Measurements from ENCODE around the gene SLC25A21. TPM values are rescaled to one million over a fixed set of nuclear protein-coding genes. Genes with fewer than 3 reads are reported as not detected.

Gene SLC25A21
- total RNA-seq, 4 donors from 2014 or later = 2.0 TPM; not detected in 3

DNA sequence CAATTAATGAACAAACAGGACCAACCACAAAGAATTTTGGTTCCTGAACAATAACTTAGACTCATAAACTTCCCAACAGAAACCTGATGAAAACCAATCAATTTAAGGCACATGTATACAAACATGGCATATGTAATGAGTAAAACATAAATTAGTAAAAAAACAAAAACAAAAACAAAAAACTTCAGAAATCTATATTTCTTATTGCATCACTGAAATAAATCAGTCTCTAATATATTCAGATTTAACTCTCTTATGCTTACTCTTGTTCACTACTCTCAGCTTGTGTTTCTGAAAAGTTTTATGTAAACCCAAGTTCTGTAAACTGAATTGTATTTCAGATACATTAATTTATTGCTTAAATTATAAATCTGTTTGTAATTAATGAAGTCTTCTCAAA, 233.7 kb downstream of the SLC25A21 start:
- H3K4me1 ChIP-seq = no peaks in the 10 kb centered on the region
- no peak for DNase-seq (ENCODE audit: low spot score in 2 of 2)
- H3K4me3 ChIP-seq = no peak overlapping the region
- no peaks in the 10 kb centered on the region for H3K27me3 ChIP-seq
- H3K9me3 ChIP-seq = no peaks in the 10 kb centered on the region
- H3K36me3 ChIP-seq = no peaks in the 10 kb centered on the region
- no peak overlapping the region for H3K27ac ChIP-seq
- TF ChIP-seq, protein P1, sequence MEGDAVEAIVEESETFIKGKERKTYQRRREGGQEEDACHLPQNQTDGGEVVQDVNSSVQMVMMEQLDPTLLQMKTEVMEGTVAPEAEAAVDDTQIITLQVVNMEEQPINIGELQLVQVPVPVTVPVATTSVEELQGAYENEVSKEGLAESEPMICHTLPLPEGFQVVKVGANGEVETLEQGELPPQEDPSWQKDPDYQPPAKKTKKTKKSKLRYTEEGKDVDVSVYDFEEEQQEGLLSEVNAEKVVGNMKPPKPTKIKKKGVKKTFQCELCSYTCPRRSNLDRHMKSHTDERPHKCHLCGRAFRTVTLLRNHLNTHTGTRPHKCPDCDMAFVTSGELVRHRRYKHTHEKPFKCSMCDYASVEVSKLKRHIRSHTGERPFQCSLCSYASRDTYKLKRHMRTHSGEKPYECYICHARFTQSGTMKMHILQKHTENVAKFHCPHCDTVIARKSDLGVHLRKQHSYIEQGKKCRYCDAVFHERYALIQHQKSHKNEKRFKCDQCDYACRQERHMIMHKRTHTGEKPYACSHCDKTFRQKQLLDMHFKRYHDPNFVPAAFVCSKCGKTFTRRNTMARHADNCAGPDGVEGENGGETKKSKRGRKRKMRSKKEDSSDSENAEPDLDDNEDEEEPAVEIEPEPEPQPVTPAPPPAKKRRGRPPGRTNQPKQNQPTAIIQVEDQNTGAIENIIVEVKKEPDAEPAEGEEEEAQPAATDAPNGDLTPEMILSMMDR (IDR thresholded peaks at IDR 0.05) = no peak
- no peak for TF ChIP-seq EP300 (IDR thresholded peaks at IDR 0.05)

DNA sequence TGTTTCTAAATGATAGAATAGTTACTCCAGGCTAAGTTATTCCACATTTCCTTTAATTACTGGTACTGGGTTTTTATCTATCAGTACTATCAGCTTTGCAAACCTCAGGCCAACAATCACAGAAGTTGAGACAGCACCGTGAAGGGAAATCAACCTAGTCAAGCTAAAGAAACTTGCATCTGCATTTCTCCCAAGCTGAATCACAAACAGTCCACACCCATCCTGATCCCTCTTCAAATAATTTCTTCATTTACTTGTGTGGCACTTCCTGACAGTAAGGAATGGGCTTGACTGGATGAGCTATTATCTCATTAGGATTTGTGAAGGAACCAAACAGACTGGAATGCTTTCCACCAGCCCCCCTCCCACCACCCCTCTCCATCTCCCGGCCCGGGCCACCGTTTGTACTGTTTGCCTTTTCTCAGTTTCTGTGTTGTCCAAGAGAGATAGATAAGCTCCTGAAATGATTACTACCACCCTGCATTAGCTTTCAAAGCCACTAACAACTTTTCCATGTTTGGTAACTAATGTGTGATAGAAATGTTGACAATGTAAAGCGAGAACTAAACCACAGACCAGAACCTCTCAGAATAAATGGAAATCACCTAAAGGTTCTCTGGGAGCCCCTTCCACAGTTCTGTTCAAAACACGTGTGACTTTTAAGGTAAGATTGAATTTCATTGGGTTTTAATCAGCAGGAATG, 236.3 kb downstream of the SLC25A21 start:
- Histone ChIP-seq H3K4me3 (no peak overlapping the region), H3K4me1 (no peaks in the 10 kb centered on the region), H3K27ac (no peak overlapping the region), H3K9me3 (no peaks in the 10 kb centered on the region), H3K27me3 (no peaks in the 10 kb centered on the region), H3K36me3 (no peaks in the 10 kb centered on the region)
- 57% methylated on average over 6 of the region's 6 CpGs for WGBS
- TF ChIP-seq POLR2A (IDR thresholded peaks at IDR 0.05) (no peak), EP300 (IDR thresholded peaks at IDR 0.05) (no peak), POLR2AphosphoS5 (IDR thresholded peaks at IDR 0.05) (no peak)
- TF ChIP-seq, protein P1 (IDR thresholded peaks at IDR 0.05) = no peak
- DNase-seq (ENCODE audit: low spot score in 2 of 2) = no peak

DNA sequence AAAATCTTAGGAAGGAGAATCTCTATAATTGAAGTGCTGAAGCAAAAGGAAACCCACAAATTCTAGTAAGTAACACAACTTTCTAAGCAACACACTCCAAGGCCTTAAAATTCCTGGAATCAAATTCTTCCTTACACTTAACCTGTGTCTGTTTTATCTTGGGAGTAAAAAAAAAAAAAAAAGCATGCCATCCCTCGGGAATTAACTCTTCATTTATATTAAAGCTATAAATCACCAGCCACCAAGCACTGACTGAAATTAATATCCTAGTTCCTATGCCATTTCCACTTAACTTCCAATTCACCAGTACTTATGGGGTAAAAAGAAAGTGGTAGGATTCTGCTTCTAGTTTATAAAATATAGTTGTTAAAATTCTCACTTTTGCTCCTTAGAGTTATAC, 238.1 kb downstream of the SLC25A21 start:
- no peaks in the 10 kb centered on the region for H3K36me3 ChIP-seq

DNA sequence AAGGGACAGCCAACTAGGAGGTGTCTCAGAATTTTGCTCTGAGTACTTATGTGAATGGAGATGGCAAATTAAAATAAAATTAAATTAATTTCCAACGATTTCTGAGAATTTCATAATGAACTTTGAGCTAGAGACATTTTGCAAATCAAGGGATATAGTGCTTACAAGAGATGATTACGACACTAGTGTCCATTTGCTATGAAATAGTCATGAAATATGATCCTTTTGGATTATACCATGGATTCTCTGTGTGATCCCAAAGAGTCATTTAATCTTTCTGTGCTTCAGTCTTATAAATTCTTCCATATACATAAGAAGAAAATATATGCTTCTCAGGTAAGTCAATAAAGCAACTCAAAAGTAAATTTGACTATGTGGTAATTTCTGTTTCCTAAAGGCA, 240.6 kb downstream of the SLC25A21 start:
- DNase-seq (ENCODE audit: low spot score in 2 of 2) = no peak
- H3K4me1 ChIP-seq = no peaks in the 10 kb centered on the region
- TF ChIP-seq POLR2AphosphoS5 (IDR thresholded peaks at IDR 0.05) (no peak), POLR2A (IDR thresholded peaks at IDR 0.05) (no peak), EP300 (IDR thresholded peaks at IDR 0.05) (no peak)
- TF ChIP-seq, protein P1 (IDR thresholded peaks at IDR 0.05) = no peak
- 72% methylated on average over 2 of the region's 2 CpGs for WGBS
- H3K27ac ChIP-seq = no peak overlapping the region
- H3K36me3 ChIP-seq = no peaks in the 10 kb centered on the region
- no peak overlapping the region for H3K4me3 ChIP-seq
- H3K9me3 ChIP-seq = no peaks in the 10 kb centered on the region
- no peaks in the 10 kb centered on the region for H3K27me3 ChIP-seq

More for the DNA sequence above, 238.1 kb downstream of the SLC25A21 start:
- no peak for DNase-seq (ENCODE audit: low spot score in 2 of 2)
- H3K4me3 ChIP-seq = no peak overlapping the region
- H3K9me3 ChIP-seq = no peaks in the 10 kb centered on the region
- H3K27me3 ChIP-seq = no peaks in the 10 kb centered on the region
- no peaks in the 10 kb centered on the region for H3K4me1 ChIP-seq
- WGBS = 67% methylated on average over 1 of the region's 1 CpG
- no peak overlapping the region for H3K27ac ChIP-seq
- TF ChIP-seq POLR2AphosphoS5 (IDR thresholded peaks at IDR 0.05) = no peak
- TF ChIP-seq, protein P1 (IDR thresholded peaks at IDR 0.05) = no peak
- no peak for TF ChIP-seq EP300 (IDR thresholded peaks at IDR 0.05)
- no peak for TF ChIP-seq POLR2A (IDR thresholded peaks at IDR 0.05)

DNA sequence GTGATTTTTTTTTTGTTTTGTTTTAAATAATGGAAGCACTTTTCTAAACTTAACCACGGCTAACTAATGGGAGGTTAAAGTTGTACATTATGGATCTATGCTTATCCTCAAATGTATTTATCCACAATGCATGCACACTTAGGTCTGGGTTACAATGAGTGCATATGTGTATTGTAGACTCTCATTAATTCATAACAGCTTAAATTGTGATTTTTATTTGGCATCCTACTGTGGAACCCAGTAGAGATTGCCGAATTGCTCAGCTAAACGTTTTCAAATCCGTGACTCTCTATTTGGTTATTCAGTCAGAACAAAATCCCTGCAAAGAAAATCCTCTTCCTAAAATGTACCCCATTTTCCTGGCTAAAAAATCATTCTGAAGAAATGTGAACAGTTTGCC, 244.0 kb downstream of the SLC25A21 start:
- WGBS = 81% methylated on average over 4 of the region's 4 CpGs
- TF ChIP-seq, protein P1 (IDR thresholded peaks at IDR 0.05) = no peak
- TF ChIP-seq POLR2AphosphoS5 (IDR thresholded peaks at IDR 0.05) (no peak), EP300 (IDR thresholded peaks at IDR 0.05) (no peak), POLR2A (IDR thresholded peaks at IDR 0.05) (no peak)
- no peaks in the 10 kb centered on the region for H3K36me3 ChIP-seq
- no peak for DNase-seq (ENCODE audit: low spot score in 2 of 2)
- H3K4me3 ChIP-seq = no peak overlapping the region
- H3K27ac ChIP-seq = no peak overlapping the region
- H3K27me3 ChIP-seq = no peaks in the 10 kb centered on the region
- no peaks in the 10 kb centered on the region for H3K9me3 ChIP-seq
- no peaks in the 10 kb centered on the region for H3K4me1 ChIP-seq

All from suprapubic skin (tissue), 4 donors.